Stimulated activated naive B cell treated with anti-CD40 and anti-IgM and Interleukin-4, amounts not matched to agents 10 μg/mL and 1 μg/mL and 100 μg/mL, for 72 hours (primary cell): Measurements from ENCODE around the gene SMARCB1.
A peak's percentile ranks its signal among the peaks of the same experiment; 100 is the strongest.

Experiments used
- ATAC-seq, 2 donors: fragments of 150-1000 bp; cut with Tn5 transposase; replicated peaks; 2 replicates each; pipeline ENCODE4 v1.10.0; 2021; ENCODE audit warnings: moderate library complexity in 1 of 2
- DNase-seq: peaks from one replicate; pipeline ENCODE4 v3.0.0; 2021
- H3K27ac Mint-ChIP-seq: one replicate; pipeline ENCODE4 v1.8.0; 2022; ENCODE audit warnings: mild to moderate bottlenecking, mixed read lengths
- H3K27me3 Mint-ChIP-seq, 2 donors: one replicate each; pipeline ENCODE4 v1.8.0; 2022; ENCODE audit warnings: mixed read lengths in 2 of 2
- H3K36me3 Mint-ChIP-seq, 2 donors: one replicate each; pipeline ENCODE4 v1.8.0; 2022; ENCODE audit warnings: mixed read lengths in 2 of 2, mild to moderate bottlenecking in 1 of 2
- H3K4me1 Mint-ChIP-seq, 2 donors: one replicate each; pipeline ENCODE4 v1.8.0; 2022; ENCODE audit warnings: mixed read lengths in 2 of 2, mild to moderate bottlenecking in 1 of 2
- H3K4me3 Mint-ChIP-seq, 2 donors: one replicate each; pipeline ENCODE4 v1.8.0; 2022; ENCODE audit warnings: mild to moderate bottlenecking in 2 of 2, mixed read lengths in 2 of 2, moderate library complexity in 1 of 2
- H3K9me3 Mint-ChIP-seq, 2 donors: one replicate each; pipeline ENCODE4 v1.8.0; 2022; ENCODE audit warnings: mixed read lengths in 2 of 2, mild to moderate bottlenecking in 1 of 2

Gene SMARCB1

GRCh38 chr22:23767673-23768548, 18.9 kb upstream of the SMARCB1 start, which contains the start of gene CHCHD10:
CHCHD10 (minus strand) TSS chr22:23767972; CDS start chr22:23767874, 98 bp downstream.
- DNase-seq: peak; percentile 79
- Mint-ChIP-seq H3K9me3 (no peaks in the 10 kb centered on the region), H3K27me3 (no peaks in the 10 kb centered on the region), H3K36me3 (peaks cover 7 to 23% of the 10 kb centered on the region in 2 donors), H3K4me1 (peaks cover 52 to 83% of the 10 kb centered on the region in 2 donors), H3K4me3 (peak within 1 kb of the TSS; percentile 93 to 96), H3K27ac (peak within 1 kb of the TSS; percentile 97)
- ATAC-seq: peak; percentile 65 to 72

GRCh38 chr22:23769321-23769965, 17.3 kb upstream of the SMARCB1 start:
- Mint-ChIP-seq H3K27me3 (no peaks in the 10 kb centered on the region), H3K9me3 (no peaks in the 10 kb centered on the region), H3K27ac (peak overlapping the region; percentile 79), H3K4me3 (peak overlapping the region; percentile 62 to 96), H3K36me3 (peaks cover 5 to 15% of the 10 kb centered on the region in 2 donors), H3K4me1 (peaks cover 49 to 77% of the 10 kb centered on the region in 2 donors)
- ATAC-seq (peak in 1 of 2 donors; percentile 15), DNase-seq (peak; percentile 18)

DNA sequence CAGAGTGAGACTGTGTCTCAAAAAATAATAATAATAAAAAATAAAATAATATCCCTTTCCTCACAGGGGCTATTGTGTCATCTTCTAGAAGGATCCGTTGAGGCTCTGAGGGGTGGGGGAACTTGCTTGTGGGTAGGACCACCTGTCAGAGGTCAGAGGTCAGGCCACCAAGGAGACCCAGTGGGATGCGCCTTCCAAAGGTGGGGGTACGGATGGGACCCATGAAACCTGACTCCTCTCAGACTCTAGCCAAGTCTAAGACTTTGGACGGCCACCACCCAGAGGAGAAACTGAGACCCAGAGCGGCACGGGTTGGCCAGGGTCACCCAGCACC, 14.5 kb upstream of the SMARCB1 start:
- Mint-ChIP-seq H3K4me3 (peak overlapping the region; percentile 80), H3K27ac (peak overlapping the region; percentile 42), H3K4me1 (peaks cover 33 to 66% of the 10 kb centered on the region in 2 donors), H3K36me3 (no peaks in the 10 kb centered on the region), H3K27me3 (no peaks in the 10 kb centered on the region), H3K9me3 (no peaks in the 10 kb centered on the region)
- ATAC-seq (no peak), DNase-seq (no peak)

DNA sequence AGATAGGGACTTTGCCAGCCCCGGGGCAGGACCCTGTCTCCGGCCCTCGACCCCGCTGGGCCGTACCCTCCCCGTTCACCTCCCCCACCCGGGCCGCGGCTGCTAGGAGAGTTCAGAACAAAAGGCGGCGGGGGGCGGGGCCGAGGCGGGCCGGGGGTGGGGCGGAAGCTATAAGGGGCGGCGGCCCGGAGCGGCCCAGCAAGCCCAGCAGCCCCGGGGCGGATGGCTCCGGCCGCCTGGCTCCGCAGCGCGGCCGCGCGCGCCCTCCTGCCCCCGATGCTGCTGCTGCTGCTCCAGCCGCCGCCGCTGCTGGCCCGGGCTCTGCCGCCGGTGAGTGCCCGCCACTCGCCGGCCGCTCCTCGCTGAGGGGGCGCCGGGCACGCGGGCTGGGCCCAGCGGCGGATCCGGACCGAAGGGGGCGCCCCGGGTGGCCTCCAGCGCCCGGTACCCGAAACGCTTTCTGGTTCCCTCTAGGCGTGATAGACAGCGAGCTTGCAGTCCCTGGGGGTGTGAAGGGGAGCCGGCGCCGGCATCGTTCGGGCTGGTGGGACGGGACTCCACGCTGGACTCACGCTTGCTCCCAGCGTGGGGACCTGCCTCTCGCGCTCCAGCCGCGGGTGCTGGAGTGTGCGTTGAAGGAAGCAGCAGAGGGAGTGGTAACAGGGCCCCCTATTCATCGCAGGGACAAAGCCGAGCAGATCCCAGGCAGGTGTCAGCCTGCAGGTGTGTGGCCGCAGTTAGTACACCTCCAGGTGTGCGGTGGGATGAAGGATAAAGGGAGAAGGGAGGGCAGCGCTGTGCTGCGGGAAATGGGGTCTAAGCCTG, 13.9 kb upstream of the SMARCB1 start, which contains the start of gene MMP11:
TSS of gene MMP11 (plus strand) at position 201 of the 825 bp plus-strand sequence. CDS start at position 223, 22 bp downstream.
- H3K4me3 Mint-ChIP-seq: peak within 1 kb of the TSS; percentile 81 to 82
- H3K4me1 Mint-ChIP-seq: peaks cover 33 to 64% of the 10 kb centered on the region in 2 donors
- H3K27me3 Mint-ChIP-seq: no peaks in the 10 kb centered on the region
- DNase-seq (peak; percentile 39), ATAC-seq (peak; percentile 47 to 59)
- no peaks in the 10 kb centered on the region for H3K36me3 Mint-ChIP-seq
- no peaks in the 10 kb centered on the region for H3K9me3 Mint-ChIP-seq
- H3K27ac Mint-ChIP-seq: peak within 1 kb of the TSS; percentile 79

DNA sequence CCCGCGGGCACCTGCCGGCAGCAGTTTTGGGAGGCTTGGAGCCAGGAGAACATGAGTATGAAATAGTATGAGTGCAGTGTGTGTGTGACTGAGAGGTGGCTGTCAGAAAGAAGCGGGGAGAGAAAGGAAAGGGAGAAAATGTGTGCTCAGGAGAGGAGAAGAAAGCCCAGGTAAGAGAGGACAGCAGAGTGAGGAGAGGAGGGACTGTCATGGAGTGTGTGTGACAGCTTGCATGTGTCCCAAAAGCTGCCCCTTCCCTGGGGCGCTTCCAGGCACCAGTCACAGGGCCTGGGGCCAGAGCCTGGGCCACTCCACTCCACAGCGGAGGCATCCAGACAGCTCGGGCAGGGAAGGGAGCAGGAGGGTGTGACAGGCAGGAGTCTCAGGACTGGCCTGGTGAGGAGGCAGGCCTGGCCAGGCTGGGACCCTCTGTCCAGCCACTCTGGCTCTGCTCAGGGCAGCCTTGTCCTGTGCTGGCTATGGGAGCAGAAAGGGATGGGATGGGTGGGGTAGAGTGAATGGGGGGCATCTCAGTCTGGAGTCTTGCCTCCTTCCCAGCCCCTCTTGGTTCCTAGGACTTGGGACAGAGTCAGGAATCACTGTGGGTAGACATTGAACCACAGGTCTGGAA, 13.2 kb upstream of the SMARCB1 start:
- Mint-ChIP-seq H3K4me1 (peaks cover 32 to 57% of the 10 kb centered on the region in 2 donors), H3K9me3 (no peaks in the 10 kb centered on the region), H3K4me3 (peak overlapping the region; percentile 81 to 82), H3K27me3 (no peaks in the 10 kb centered on the region), H3K36me3 (no peaks in the 10 kb centered on the region), H3K27ac (no peak overlapping the region)
- DNase-seq (no peak), ATAC-seq (no peak)

- H3K9me3 Mint-ChIP-seq: no peaks in the 10 kb centered on the region
- H3K27me3 Mint-ChIP-seq: no peaks in the 10 kb centered on the region
- ATAC-seq (no peak), DNase-seq (no peak)
- H3K36me3 Mint-ChIP-seq: no peaks in the 10 kb centered on the region
- H3K4me1 Mint-ChIP-seq: peaks cover 27 to 50% of the 10 kb centered on the region in 2 donors
- H3K27ac Mint-ChIP-seq: peak overlapping the region; percentile 79
- H3K4me3 Mint-ChIP-seq: no peak overlapping the region
Measured at GRCh38 chr22:23774114-23774921, 12.4 kb upstream of the SMARCB1 start.

GRCh38 chr22:23774922-23775436, 11.8 kb upstream of the SMARCB1 start:
- DNase-seq: no peak

GRCh38 chr22:23775779-23776375, 10.9 kb upstream of the SMARCB1 start:
- H3K4me1 Mint-ChIP-seq: peaks cover 23 to 39% of the 10 kb centered on the region in 2 donors
- no peak overlapping the region for H3K4me3 Mint-ChIP-seq
- ATAC-seq (no peak), DNase-seq (no peak)
- H3K27ac Mint-ChIP-seq: no peak overlapping the region
- no peaks in the 10 kb centered on the region for H3K9me3 Mint-ChIP-seq
- H3K36me3 Mint-ChIP-seq: peaks cover 2 to 3% of the 10 kb centered on the region in 2 donors
- H3K27me3 Mint-ChIP-seq: no peaks in the 10 kb centered on the region

More at GRCh38 chr22:23774922-23775436, 11.8 kb upstream of the SMARCB1 start:
- Mint-ChIP-seq H3K4me1 (peaks cover 23 to 43% of the 10 kb centered on the region in 2 donors), H3K27ac (peak overlapping the region; percentile 79), H3K4me3 (no peak overlapping the region), H3K36me3 (peaks cover 2 to 3% of the 10 kb centered on the region in 2 donors), H3K9me3 (no peaks in the 10 kb centered on the region), H3K27me3 (no peaks in the 10 kb centered on the region)
- no peak for ATAC-seq

- Mint-ChIP-seq H3K36me3 (peaks cover 2 to 3% of the 10 kb centered on the region in 2 donors), H3K9me3 (no peaks in the 10 kb centered on the region), H3K4me1 (peaks cover 12 to 20% of the 10 kb centered on the region in 2 donors), H3K27me3 (no peaks in the 10 kb centered on the region), H3K27ac (no peak overlapping the region), H3K4me3 (no peak overlapping the region)
- ATAC-seq (no peak), DNase-seq (no peak)
Measured at GRCh38 chr22:23777776-23778576, 8.8 kb upstream of the SMARCB1 start.

GRCh38 chr22:23778577-23778900, 8.2 kb upstream of the SMARCB1 start:
- ATAC-seq (no peak), DNase-seq (no peak)
- Mint-ChIP-seq H3K9me3 (no peaks in the 10 kb centered on the region), H3K4me1 (peaks cover 6 to 15% of the 10 kb centered on the region in 2 donors), H3K36me3 (peaks cover 2 to 3% of the 10 kb centered on the region in 2 donors), H3K4me3 (no peak overlapping the region), H3K27ac (no peak overlapping the region), H3K27me3 (no peaks in the 10 kb centered on the region)

DNA sequence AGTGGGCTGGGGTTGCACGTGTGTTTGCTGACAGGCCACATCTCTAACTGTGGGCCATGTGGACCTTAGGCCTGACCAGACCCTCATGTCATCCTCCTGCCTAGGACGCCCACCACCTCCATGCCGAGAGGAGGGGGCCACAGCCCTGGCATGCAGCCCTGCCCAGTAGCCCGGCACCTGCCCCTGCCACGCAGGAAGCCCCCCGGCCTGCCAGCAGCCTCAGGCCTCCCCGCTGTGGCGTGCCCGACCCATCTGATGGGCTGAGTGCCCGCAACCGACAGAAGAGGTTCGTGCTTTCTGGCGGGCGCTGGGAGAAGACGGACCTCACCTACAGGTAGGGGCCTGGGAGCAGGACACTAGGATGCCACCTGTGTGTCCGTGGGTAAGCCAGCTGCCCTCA, 7.7 kb upstream of the SMARCB1 start:
- no peak overlapping the region for H3K27ac Mint-ChIP-seq
- H3K9me3 Mint-ChIP-seq: no peaks in the 10 kb centered on the region

DNA sequence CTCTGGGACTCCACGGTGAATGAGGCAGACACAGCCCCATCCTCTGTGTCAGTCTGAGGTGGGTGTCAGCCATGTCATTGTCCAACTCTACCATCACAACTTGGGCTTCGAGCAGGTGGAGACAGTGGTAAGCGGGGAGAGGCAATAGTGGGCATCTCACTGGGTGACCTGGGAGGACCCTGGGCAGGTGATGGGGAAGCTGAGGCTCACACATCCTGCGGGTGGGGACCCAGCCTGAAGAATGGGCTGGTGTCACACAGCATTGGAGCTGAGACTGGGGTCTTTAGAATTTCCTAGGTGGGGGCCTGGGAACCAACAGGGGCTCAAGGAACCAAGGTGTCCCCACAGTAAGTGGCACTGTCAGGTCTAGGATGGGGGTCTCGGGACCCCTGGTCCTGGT, 7.0 kb upstream of the SMARCB1 start:
- Mint-ChIP-seq H3K27ac (no peak overlapping the region), H3K36me3 (peaks cover 2 to 3% of the 10 kb centered on the region in 2 donors), H3K4me1 (peaks cover 8 to 16% of the 10 kb centered on the region in 2 donors), H3K27me3 (no peaks in the 10 kb centered on the region), H3K4me3 (no peak overlapping the region), H3K9me3 (no peaks in the 10 kb centered on the region)
- no peak for DNase-seq
- no peak for ATAC-seq

More for the DNA sequence above, 7.7 kb upstream of the SMARCB1 start:
- DNase-seq (no peak), ATAC-seq (no peak)
- Mint-ChIP-seq H3K4me3 (no peak overlapping the region), H3K36me3 (peaks cover 2 to 3% of the 10 kb centered on the region in 2 donors), H3K4me1 (peaks cover 6 to 14% of the 10 kb centered on the region in 2 donors), H3K27me3 (no peaks in the 10 kb centered on the region)
